GM04503 (cell line): Measurements from ENCODE around the gene GJC2.

Source experiments
- DNase-seq: peaks from one replicate; pipeline ENCODE4 v3.0.0-alpha.2; 2012; ENCODE audit warnings: low read depth

GJC2 gene

GRCh38 chr1:228194921-228195812, 45.4 kb downstream of the GJC2 start:
- no peak for DNase-seq

- DNase-seq, result no peak
Observed at GRCh38 chr1:228197555-228198147, 47.9 kb downstream of the GJC2 start.

- no peak for DNase-seq
Observed at GRCh38 chr1:228198977-228199590, 49.4 kb downstream of the GJC2 start.

GRCh38 chr1:228204958-228205357, 55.2 kb downstream of the GJC2 start:
- DNase-seq, result no peak

GRCh38 chr1:228205526-228206436, 56.1 kb downstream of the GJC2 start:
- DNase-seq, result no peak

- no peak for DNase-seq
Observed at GRCh38 chr1:228206582-228207351, 57.0 kb downstream of the GJC2 start.

GRCh38 chr1:228207381-228207810, 57.7 kb downstream of the GJC2 start:
- no peak for DNase-seq

- DNase-seq, result no peak
Observed at GRCh38 chr1:228207851-228208821, 58.4 kb downstream of the GJC2 start, which contains the start of gene OBSCN. Gene OBSCN (plus strand): TSS chr1:228208044. CDS start chr1:228211784, 3,740 bp downstream.

- DNase-seq, result no peak
Observed at GRCh38 chr1:228208831-228209551, 59.3 kb downstream of the GJC2 start.
